Measurements from ENCODE around the gene ANO1.

DNA sequence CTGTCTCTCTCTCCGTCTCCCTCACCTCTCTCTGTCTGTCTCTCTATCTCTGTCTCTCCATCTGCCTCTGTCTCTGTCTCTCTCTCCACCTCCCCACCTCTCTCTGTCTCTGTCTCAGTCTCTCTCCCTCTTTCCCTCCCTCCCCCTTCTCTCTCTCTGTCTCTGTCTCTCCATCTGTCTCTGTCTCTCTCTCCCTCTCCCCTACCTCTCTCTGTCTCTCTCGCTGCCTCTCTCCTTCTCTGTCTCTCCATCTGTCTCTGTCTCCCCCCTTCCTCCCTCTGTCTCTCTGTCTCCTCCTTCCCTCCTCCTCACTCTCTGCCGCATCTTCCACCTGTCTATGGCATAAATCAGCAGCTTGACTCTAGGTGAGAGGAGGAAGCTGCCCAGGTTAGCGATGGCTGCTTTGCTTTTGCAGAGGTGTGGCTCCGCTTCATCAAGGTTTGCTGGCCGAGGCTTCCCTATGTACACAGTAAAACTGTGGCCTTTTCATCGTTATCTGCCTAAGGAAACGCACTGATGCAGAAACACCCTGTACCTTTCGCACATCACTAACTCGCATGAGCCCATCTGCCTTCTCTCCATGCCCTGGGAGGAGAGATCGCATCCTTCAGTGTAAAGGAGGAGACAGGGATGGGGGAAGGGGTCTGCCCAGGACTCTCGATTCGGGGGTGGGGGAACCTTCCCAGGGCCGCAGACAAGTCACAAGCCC is 44.5 kb downstream of the ANO1 start:
- TF ChIP-seq, protein P1, sequence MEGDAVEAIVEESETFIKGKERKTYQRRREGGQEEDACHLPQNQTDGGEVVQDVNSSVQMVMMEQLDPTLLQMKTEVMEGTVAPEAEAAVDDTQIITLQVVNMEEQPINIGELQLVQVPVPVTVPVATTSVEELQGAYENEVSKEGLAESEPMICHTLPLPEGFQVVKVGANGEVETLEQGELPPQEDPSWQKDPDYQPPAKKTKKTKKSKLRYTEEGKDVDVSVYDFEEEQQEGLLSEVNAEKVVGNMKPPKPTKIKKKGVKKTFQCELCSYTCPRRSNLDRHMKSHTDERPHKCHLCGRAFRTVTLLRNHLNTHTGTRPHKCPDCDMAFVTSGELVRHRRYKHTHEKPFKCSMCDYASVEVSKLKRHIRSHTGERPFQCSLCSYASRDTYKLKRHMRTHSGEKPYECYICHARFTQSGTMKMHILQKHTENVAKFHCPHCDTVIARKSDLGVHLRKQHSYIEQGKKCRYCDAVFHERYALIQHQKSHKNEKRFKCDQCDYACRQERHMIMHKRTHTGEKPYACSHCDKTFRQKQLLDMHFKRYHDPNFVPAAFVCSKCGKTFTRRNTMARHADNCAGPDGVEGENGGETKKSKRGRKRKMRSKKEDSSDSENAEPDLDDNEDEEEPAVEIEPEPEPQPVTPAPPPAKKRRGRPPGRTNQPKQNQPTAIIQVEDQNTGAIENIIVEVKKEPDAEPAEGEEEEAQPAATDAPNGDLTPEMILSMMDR (IDR thresholded peaks at IDR 0.05; ENCODE audit: low read length), result no peak
- no peak for TF ChIP-seq EZH2phosphoT487 (IDR thresholded peaks at IDR 0.05; ENCODE audit: low read length)
